Inferior parietal cortex (tissue), 1 donor: ENCODE results near the gene EMP3.

ENCODE experiments used
- DNase-seq: peaks from one replicate; pipeline ENCODE4 v3.0.0-alpha.2; 2016; ENCODE audit errors: extremely low spot score

EMP3 gene

GRCh38 chr19:48379058-48379457 is 53.7 kb downstream of the EMP3 start:
- DNase-seq = no peak
